Panc1 (cell line): Measurements from ENCODE around the gene SYTL5.

Source experiments
- CTCF ChIP-seq: fragments of 450-650 bp; IDR thresholded peaks from 2 replicates; pipeline ENCODE4 v1.5.1; 2017; ENCODE audit warnings: mild to moderate bottlenecking
- POLR2AphosphoS5 ChIP-seq: IDR thresholded peaks from 2 replicates; pipeline ENCODE4 v1.6.1; 2012; ENCODE audit warnings: mild to moderate bottlenecking, low read depth, low read length, moderate library complexity
- REST ChIP-seq, 2 experiments: IDR thresholded peaks; 2 replicates each; pipeline ENCODE4 v1.6.1; 2011 to 2012; ENCODE audit warnings: low read depth in 2 of 2, control low read depth in 1 of 2, low read length in 1 of 2, mild to moderate bottlenecking in 1 of 2, moderate library complexity in 1 of 2; ENCODE audit not compliant: insufficient read depth in 1 of 2
- SIN3A ChIP-seq: IDR thresholded peaks from 2 replicates; pipeline ENCODE4 v1.6.1; 2012; ENCODE audit warnings: low read depth, mild to moderate bottlenecking, low read length, moderate library complexity, borderline replicate concordance; ENCODE audit not compliant: insufficient read depth
- TCF7L2 ChIP-seq: IDR thresholded peaks from 2 replicates; pipeline ENCODE4 v1.6.1; 2011; ENCODE audit warnings: mild to moderate bottlenecking, low read depth, low read length, inconsistent platforms

- TF ChIP-seq POLR2AphosphoS5 (no peak), CTCF (no peak), REST (IDR thresholded peaks at IDR 0.05; ENCODE audit: insufficient read depth in 1 of 2, low read depth in 2 of 2, low read length in 1 of 2) (no peak), SIN3A (no peak), TCF7L2 (no peak)
These were observed 13.2 kb upstream of the SYTL5 start for GRCh38 chrX:37993176-37993575.
